SK-N-SH treated with all-trans-retinoic acid at 6 μM for 48 hours (cell line): ENCODE measurements around the gene RTN4RL2.

Experiments used
- ATAC-seq: fragments of 200-7000 bp; cut with Tn5 transposase; 3 replicates; pipeline ENCODE4 v1.9.1; 2020; ENCODE audit warnings: mild to moderate bottlenecking, moderate library complexity
- ARNTL ChIP-seq: fragments of 450-650 bp; formaldehyde crosslinking; IDR thresholded peaks from 2 replicates; pipeline ENCODE4 v1.5.0; 2020; ENCODE audit warnings: low read depth, mild to moderate bottlenecking, moderate library complexity, borderline replicate concordance
- BACH2 ChIP-seq: fragments of 250-450 bp; sonication (Bioruptor Pico); IDR thresholded peaks from 2 replicates; pipeline ENCODE4 v1.9.0; 2021; ENCODE audit warnings: mild to moderate bottlenecking, borderline replicate concordance
- CSDC2 ChIP-seq: fragments of 250-450 bp; sonication (Bioruptor Pico); IDR thresholded peaks from 2 replicates; pipeline ENCODE4 v1.5.0; 2020; ENCODE audit warnings: mild to moderate bottlenecking, moderate library complexity
- ESRRG ChIP-seq: fragments of 250-450 bp; sonication (Bioruptor Pico); IDR thresholded peaks from 2 replicates; pipeline ENCODE4 v1.6.1; 2021; ENCODE audit warnings: mild to moderate bottlenecking
- GLIS3 ChIP-seq: fragments of 250-450 bp; sonication (Bioruptor Pico); IDR thresholded peaks from 2 replicates; pipeline ENCODE4 v1.5.0; 2020; ENCODE audit warnings: mild to moderate bottlenecking, moderate library complexity
- ISL1 ChIP-seq: fragments of 250-450 bp; sonication (Bioruptor Pico); IDR thresholded peaks from 2 replicates; pipeline ENCODE4 v2.1.2; 2022; ENCODE audit warnings: mild to moderate bottlenecking, moderate library complexity
- OSR1 ChIP-seq: fragments of 250-450 bp; sonication (Bioruptor Pico); IDR thresholded peaks from 2 replicates; pipeline ENCODE4 v1.8.0; 2022; ENCODE audit warnings: moderate library complexity, mild to moderate bottlenecking, inconsistent platforms
- PATZ1 ChIP-seq: fragments of 250-450 bp; sonication (Bioruptor Pico); IDR thresholded peaks from 2 replicates; pipeline ENCODE4 v1.8.0; 2020; ENCODE audit warnings: mild to moderate bottlenecking, moderate library complexity, borderline replicate concordance
- POU6F1 ChIP-seq: fragments of 250-450 bp; sonication (Bioruptor Pico); IDR thresholded peaks from 2 replicates; pipeline ENCODE4 v1.8.0; 2021; ENCODE audit warnings: low read depth, mild to moderate bottlenecking, moderate library complexity, borderline replicate concordance
- PPARA ChIP-seq: fragments of 250-450 bp; sonication (Bioruptor Pico); IDR thresholded peaks from 2 replicates; pipeline ENCODE4 v1.5.0; 2020; ENCODE audit warnings: mild to moderate bottlenecking, borderline replicate concordance
- RARB ChIP-seq: fragments of 250-450 bp; sonication (Bioruptor Pico); IDR thresholded peaks from 2 replicates; pipeline ENCODE4 v1.8.0; 2021; ENCODE audit warnings: mild to moderate bottlenecking, moderate library complexity
- SNAI2 ChIP-seq: fragments of 250-450 bp; sonication (Bioruptor Pico); IDR thresholded peaks from 2 replicates; pipeline ENCODE4 v1.5.0; 2020; ENCODE audit warnings: mild to moderate bottlenecking, moderate library complexity
- TOX ChIP-seq: fragments of 250-450 bp; sonication (Bioruptor Pico); IDR thresholded peaks from 2 replicates; pipeline ENCODE4 v1.8.0; 2021; ENCODE audit warnings: mild to moderate bottlenecking, moderate library complexity, borderline replicate concordance
- TSHZ2 ChIP-seq: fragments of 250-450 bp; sonication (Bioruptor Pico); IDR thresholded peaks from 2 replicates; pipeline ENCODE4 v1.5.0; 2020; ENCODE audit warnings: mild to moderate bottlenecking, moderate library complexity
- ZC3H10 ChIP-seq: fragments of 250-450 bp; sonication (Bioruptor Pico); IDR thresholded peaks from 2 replicates; pipeline ENCODE4 v1.5.1; 2021; ENCODE audit warnings: mild to moderate bottlenecking, moderate library complexity
- ZFP3 ChIP-seq: fragments of 250-450 bp; sonication (Bioruptor Pico); IDR thresholded peaks from 2 replicates; pipeline ENCODE4 v1.5.0; 2020; ENCODE audit warnings: mild to moderate bottlenecking, moderate library complexity
- ZNF565 ChIP-seq: fragments of 450-650 bp; formaldehyde crosslinking; conservative IDR thresholded peaks from 2 replicates; pipeline ENCODE4 v1.5.0; 2020; ENCODE audit warnings: low read depth, mild to moderate bottlenecking, moderate library complexity

Gene RTN4RL2

GRCh38 chr11:57483562-57483918, 23.2 kb downstream of the RTN4RL2 start:
- TF ChIP-seq ISL1 (CRISPR knock-in tag) (no peak), TSHZ2 (CRISPR knock-in tag) (no peak), PPARA (no peak), GLIS3 (CRISPR knock-in tag) (no peak), SNAI2 (CRISPR knock-in tag) (no peak)
- no peak for ATAC-seq

GRCh38 chr11:57484141-57484710, 23.9 kb downstream of the RTN4RL2 start:
- no peak for ATAC-seq
- no peak for TF ChIP-seq POU6F1 (CRISPR knock-in tag)
- TF ChIP-seq PATZ1: no peak
- no peak for TF ChIP-seq OSR1
- no peak for TF ChIP-seq GLIS3 (CRISPR knock-in tag)
- no peak for TF ChIP-seq CSDC2

GRCh38 chr11:57485217-57485990, 25.1 kb downstream of the RTN4RL2 start:
- ATAC-seq: no peak
- TF ChIP-seq ARNTL (CRISPR knock-in tag) (no peak), ZNF565 (CRISPR knock-in tag) (no peak), TOX (CRISPR knock-in tag) (no peak), PPARA (no peak), PATZ1 (no peak), GLIS3 (CRISPR knock-in tag) (no peak), RARB (no peak), POU6F1 (CRISPR knock-in tag) (no peak), ZC3H10 (CRISPR knock-in tag) (no peak), SNAI2 (CRISPR knock-in tag) (no peak), ESRRG (CRISPR knock-in tag) (no peak), TSHZ2 (CRISPR knock-in tag) (no peak), OSR1 (no peak), BACH2 (no peak), ZFP3 (CRISPR knock-in tag) (no peak)
